GM12892 (cell line): ENCODE measurements around the gene HDAC10.

Source experiments
- POLR2A ChIP-seq: IDR thresholded peaks from 2 replicates; pipeline ENCODE4 v1.6.1; 2011; ENCODE audit warnings: low read depth, low read length, control low read depth
- POLR2AphosphoS5 ChIP-seq: IDR thresholded peaks from 2 replicates; pipeline ENCODE4 v1.6.1; 2011; ENCODE audit warnings: low read depth, low read length, control low read depth

- no peak for TF ChIP-seq POLR2A
- no peak for TF ChIP-seq POLR2AphosphoS5
Observed at GRCh38 chr22:50211147-50211546, 39.9 kb downstream of the HDAC10 start.
